ENCODE data around the gene C19orf73.

The C19orf73 gene

DNA sequence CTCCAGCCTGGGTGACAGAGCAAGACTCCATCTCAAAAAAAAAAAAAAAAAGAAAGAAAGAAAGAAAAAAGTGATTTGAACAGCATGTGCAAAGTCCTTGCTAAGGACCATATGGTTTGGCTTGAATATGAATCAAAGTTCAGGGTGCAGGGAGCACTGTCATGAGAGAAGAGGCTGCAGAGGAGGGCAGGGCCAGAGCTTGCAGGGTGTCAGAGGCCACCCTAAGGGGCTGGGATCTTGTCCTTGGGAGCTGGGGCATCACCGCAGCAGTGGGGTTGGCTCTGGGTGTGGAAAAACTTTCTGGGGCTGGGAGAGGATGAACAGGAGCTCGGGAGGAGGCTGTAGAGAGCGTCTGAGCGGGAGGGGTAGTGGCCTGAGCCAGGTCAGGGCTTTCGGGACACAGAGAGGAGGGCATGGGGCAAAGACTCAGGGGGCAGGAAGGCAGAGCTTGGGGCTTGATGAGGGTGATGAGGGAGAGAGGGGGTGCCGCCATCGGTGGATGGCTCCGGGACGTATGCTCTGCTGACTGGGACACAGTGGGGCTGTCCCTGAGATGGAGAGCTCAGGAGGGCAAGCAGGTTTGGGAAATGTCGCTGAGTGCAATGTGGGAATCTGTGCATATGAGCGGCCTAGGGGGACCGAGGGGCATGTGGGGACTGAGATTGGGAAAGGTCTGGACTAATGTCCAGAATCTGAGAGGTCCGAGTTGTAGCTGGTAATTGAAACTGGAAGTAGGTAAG lies 41.7 kb upstream of the C19orf73 start:
- peak; percentile 17 for DNase-seq (ENCODE audit: low spot score)
- TF ChIP-seq, protein P1, sequence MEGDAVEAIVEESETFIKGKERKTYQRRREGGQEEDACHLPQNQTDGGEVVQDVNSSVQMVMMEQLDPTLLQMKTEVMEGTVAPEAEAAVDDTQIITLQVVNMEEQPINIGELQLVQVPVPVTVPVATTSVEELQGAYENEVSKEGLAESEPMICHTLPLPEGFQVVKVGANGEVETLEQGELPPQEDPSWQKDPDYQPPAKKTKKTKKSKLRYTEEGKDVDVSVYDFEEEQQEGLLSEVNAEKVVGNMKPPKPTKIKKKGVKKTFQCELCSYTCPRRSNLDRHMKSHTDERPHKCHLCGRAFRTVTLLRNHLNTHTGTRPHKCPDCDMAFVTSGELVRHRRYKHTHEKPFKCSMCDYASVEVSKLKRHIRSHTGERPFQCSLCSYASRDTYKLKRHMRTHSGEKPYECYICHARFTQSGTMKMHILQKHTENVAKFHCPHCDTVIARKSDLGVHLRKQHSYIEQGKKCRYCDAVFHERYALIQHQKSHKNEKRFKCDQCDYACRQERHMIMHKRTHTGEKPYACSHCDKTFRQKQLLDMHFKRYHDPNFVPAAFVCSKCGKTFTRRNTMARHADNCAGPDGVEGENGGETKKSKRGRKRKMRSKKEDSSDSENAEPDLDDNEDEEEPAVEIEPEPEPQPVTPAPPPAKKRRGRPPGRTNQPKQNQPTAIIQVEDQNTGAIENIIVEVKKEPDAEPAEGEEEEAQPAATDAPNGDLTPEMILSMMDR (IDR thresholded peaks at IDR 0.05; ENCODE audit: borderline replicate concordance, control extremely low read depth, extremely low read depth, insufficient read depth, missing control alignments), result no peak
- in situ Hi-C loops (cut with MboI; ENCODE audit: low sequenced_read_pairs, unreplicated experiment), result no loop called here

DNA sequence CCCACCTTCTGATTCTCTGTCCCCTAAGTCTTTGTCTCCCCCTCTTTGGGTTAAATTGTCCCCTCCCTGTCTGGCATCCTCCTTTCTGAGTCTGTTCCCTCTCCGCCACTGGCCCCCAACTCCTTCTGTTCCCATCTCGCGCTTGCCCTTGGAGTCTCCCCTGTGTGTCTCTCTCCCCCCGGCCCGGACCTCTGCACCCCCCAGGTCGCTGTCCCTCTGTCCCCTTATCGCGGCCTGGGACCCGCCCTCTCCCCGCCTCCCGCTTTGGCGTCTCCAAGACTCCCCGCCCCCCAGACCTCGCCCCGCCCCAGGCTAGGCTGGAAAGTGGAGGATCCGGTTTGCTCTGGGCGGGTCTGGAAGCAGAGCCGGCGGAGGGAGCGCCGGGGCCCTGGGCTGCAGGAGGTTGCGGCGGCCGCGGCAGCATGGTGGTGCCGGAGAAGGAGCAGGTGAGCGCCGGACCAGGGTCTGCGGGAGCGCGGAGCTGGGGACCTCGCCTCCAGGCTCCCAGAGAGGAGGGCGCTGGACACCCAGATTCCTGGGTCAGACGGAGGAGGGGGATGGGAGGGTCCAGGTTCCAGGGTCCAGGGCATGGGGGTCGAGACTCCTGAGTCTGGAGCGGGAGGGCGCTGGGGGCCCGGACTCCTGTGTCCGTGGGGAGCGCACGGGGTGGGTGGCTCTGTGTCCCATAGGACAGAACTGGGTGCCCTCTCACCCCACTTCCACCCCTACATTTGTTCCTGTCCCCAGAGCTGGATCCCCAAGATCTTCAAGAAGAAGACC lies 38.7 kb upstream of the C19orf73 start, which contains the start of gene TRPM4:
TSS of gene TRPM4 (plus strand) at position 348 of the 780 bp plus-strand sequence. CDS start at position 423, 75 bp downstream.
- in situ Hi-C loops (cut with MboI; ENCODE audit: low sequenced_read_pairs, unreplicated experiment), result no loop called here
- TF ChIP-seq, protein P1 (IDR thresholded peaks at IDR 0.05; ENCODE audit: borderline replicate concordance, control extremely low read depth, extremely low read depth, insufficient read depth, missing control alignments), result no peak
- peak; percentile 62 for DNase-seq (ENCODE audit: low spot score)

DNA sequence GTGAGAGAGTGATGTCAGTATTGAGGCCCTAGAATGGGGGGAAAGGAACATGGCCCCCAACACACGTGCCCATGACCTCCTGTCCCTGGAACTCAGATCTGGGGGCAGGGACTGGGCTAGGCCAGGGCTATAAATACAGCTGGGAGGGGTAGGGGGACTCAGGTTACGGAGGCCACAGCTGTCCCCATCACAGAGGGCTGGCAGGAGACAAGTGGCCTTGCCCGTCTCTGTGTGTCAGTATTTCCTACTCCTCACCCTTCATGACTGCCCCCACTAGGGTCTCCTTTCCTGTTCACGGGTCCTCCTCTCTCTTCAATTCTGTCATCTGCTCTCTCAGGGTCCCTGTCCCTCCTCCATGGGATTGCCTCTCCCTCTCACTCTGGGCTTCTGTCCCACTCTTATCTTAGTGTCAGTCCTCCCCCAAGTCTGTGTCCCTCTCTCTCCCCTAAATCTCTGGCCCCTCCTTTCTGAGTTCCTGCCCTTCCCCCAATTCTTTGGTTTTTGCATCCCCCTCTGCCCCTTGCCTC lies 36.9 kb upstream of the C19orf73 start:
- DNase-seq (ENCODE audit: low spot score), result no peak
- in situ Hi-C loops (cut with MboI; ENCODE audit: low sequenced_read_pairs, unreplicated experiment), result no loop called here

DNA sequence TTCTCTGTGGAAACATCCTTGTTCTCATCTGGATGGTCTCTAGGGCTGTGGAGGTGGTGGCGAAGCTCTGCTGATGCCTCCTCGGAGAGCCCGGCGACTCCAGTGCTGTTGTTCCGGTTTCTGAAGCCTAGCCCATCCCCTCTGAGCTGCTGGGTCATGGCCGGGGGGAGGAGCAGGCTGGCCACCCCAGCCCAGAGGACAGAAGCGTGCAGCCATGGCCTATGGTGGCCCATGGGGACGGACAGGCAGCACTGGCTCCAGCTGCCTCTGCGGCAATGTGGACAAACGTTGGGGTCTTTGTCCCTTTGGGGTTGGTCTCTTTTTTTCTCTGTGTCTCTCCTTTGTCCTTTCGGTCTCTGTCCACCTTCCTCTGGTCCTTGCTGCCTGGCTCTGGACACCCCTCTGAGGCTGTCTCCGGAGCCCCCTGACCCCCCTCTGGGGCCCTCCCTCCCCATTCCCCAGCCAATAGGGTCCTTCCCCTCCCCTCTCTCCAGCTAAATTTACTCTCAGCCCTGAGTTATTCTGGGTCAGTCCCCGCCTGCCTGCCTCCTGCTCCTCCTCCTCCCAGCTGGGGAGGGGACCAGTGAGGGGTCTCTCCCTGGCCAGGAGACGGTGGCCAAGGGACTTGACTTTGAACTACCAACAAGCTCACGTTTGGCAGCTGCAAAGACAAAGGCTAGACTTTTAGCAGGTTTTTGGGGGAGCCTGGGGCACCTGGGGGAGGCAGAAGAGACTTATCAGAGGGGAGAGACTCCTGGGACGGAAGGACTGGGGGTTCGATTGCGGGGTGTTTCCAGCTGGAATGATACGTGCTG lies 36.3 kb upstream of the C19orf73 start, which contains the start of gene HRC:
TSS of gene HRC (minus strand) at position 392 of the 815 bp plus-strand sequence. CDS start at position 233, 159 bp downstream.
- TF ChIP-seq, protein P1 (IDR thresholded peaks at IDR 0.05; ENCODE audit: borderline replicate concordance, control extremely low read depth, extremely low read depth, insufficient read depth, missing control alignments), result no peak
- DNase-seq (ENCODE audit: low spot score), result no peak
- in situ Hi-C loops (cut with MboI; ENCODE audit: low sequenced_read_pairs, unreplicated experiment), result no loop called here

More for the DNA sequence above, 36.9 kb upstream of the C19orf73 start:
- TF ChIP-seq, protein P1 (IDR thresholded peaks at IDR 0.05; ENCODE audit: borderline replicate concordance, control extremely low read depth, extremely low read depth, insufficient read depth, missing control alignments), result no peak

DNA sequence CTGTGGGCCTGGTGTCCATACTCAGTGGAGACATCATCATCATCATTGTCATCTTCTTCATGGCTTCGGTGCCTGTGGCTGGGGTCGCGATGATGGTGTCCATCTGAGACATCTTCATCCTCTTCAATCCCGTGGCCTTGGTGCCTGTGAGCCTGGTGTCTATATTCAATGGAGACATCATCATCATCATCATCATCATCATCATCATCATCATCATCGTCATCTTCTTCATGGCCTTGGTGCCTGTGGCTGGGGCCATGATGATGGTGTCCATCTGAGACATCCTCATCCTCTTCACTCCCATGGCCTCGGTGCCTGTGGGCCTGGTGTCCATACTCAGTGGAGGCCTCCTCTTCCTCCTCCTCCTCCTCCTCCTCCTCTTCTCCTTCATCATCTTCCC lies 35.3 kb upstream of the C19orf73 start:
- TF ChIP-seq, protein P1 (IDR thresholded peaks at IDR 0.05; ENCODE audit: borderline replicate concordance, control extremely low read depth, extremely low read depth, insufficient read depth, missing control alignments), result no peak
- in situ Hi-C loops (cut with MboI; ENCODE audit: low sequenced_read_pairs, unreplicated experiment), result no loop called here
- no peak for DNase-seq (ENCODE audit: low spot score)
